GM12892 (cell line): ENCODE measurements around the gene IKBKG.

ENCODE experiments used
- POLR2A ChIP-seq: IDR thresholded peaks from 2 replicates; pipeline ENCODE4 v1.6.1; 2011; ENCODE audit warnings: low read depth, low read length, control low read depth
- POLR2AphosphoS5 ChIP-seq: IDR thresholded peaks from 2 replicates; pipeline ENCODE4 v1.6.1; 2011; ENCODE audit warnings: low read depth, low read length, control low read depth
- TAF1 ChIP-seq: IDR thresholded peaks from 2 replicates; pipeline ENCODE4 v1.6.1; 2011; ENCODE audit warnings: low read depth, mild to moderate bottlenecking, control low read depth, low read length, borderline replicate concordance

GRCh38 chrX:154519389-154519788 lies 28.0 kb upstream of the IKBKG start:
- TF ChIP-seq POLR2A (no peak), POLR2AphosphoS5 (no peak), TAF1 (no peak)
